COLO668 (cell line): ENCODE results near the gene RGR.

Source experiments
- DNase-seq: peaks from one replicate; lab custom pipeline; 2025; ENCODE audit not compliant: unreplicated experiment; lab: John Stamatoyannopoulos, UW

The RGR gene

DNA sequence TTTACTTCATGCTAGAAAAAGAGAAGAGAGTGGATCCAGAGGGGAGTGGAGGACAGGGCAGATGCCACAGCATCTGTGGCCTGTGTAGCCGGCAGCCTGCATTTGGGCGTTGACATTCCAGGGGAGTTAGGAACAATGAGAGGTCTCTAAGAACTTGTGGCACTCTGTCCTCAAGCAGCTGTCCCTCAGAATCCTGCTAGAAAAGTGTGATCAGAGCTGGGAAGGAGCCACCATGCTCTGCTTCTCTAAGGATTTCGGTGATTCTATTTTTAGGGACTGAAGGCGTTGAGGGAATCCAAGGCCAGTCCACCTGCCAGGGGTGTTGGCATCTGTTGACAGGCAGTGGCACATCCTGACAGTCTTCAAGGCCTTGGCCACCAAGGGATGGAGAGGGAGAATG, 27.1 kb upstream of the RGR start:
- DNase-seq: no peak

DNA sequence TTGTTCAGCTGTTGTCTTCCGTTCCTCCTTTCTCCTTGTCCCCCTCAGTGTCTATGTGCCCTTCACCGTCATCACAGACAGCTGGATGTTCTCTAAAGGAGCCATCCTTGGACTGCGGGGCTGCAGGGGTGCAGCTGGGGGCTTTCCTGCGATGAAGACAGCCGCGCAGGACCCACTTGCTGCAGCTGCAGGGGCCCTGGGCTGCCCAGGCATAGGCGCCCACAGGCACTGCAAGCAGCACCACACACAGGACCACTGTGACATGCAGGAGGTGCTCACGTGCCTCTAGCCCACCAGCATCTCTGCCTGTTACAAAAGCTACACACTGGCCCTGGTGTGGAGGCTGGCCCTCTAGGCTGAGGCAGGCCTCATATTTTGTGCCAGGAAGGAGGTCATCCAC, 22.9 kb upstream of the RGR start:
- DNase-seq: no peak

DNA sequence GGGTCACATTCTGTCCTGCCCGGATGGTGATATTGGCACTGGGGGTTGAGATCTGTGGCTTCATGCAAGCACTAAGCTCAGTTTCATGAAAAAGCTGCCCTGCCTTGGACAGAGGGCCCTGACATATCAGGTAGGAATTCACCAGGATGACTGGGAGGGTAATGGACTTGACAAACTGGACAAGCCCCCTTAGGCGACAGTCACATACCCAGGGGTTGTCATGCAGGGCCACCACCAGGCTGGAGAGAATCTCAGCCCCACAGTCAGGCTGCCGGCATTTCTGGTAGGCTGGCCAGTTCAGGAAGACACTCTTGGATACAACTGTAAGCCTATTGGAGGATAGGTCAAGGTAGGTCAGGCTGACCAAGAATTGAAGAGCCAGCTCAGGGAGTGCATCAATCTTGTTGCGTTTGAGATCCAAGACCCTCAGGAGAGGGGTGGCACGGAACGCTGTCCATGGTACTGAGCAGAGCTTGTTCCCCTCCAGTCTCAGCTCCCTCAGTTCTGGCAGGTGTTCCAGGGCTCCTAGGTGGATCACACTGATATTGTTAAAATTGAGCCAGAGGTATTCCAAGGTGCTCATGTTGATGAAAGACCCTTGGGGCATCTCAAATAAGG, 20.3 kb upstream of the RGR start:
- no peak for DNase-seq

DNA sequence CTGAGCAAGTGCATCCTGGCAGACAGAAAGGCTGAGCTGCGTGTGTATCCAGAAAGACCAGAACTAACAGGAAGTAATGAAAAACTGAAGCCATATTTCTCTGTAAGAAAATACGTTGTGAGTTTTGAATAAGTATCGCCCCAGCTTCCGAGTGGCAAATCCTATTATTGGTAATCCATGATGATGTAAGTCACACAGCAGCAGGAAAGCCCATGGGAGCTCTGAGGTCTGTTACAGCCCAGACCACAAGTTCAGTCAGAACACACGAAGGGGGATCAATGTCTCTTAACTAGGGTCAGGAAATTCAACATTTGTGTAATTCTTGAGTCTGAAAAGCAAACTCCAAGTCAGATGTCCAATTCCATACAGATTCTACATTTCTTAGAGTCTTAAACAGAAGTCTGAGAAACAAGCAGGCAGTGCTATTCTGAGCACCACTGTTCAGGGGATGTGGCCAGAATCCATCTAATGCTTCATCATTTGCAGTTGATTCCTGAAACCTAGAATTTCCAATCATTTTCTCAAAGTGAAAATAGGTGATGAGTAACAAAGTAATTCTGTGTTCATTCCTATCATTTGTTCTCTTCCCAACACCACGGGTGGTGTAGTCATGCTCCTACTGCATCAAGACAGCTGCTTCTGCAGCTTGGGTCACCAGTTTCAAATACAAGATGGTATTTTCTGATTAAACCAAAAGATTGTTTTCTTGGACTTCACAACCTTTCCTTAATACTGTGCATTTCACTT, 19.3 kb upstream of the RGR start, which contains the start of gene LRIT2:
TSS of gene LRIT2 (minus strand) at position 118 of the 747 bp plus-strand sequence. CDS start at position 94, 24 bp downstream.
- no peak for DNase-seq

DNA sequence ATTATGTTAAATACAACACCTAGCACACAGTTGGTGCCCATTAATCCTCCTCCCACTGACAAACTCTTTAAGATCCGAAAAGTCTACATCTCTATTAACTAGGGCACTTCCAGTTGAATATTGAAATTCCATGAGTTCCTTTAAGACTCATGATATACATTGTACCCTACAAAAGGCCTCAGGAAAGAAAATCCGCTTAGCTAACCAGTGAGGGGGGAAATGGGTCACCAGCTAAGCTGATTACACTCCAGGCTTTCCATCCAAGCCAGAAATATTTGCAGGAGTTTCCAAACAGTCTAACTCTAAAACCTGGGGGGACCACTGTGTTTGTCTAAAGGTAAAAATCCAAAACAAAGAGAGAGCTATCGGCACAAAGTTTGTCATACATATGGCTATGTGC, 18.2 kb upstream of the RGR start:
- no peak for DNase-seq

DNA sequence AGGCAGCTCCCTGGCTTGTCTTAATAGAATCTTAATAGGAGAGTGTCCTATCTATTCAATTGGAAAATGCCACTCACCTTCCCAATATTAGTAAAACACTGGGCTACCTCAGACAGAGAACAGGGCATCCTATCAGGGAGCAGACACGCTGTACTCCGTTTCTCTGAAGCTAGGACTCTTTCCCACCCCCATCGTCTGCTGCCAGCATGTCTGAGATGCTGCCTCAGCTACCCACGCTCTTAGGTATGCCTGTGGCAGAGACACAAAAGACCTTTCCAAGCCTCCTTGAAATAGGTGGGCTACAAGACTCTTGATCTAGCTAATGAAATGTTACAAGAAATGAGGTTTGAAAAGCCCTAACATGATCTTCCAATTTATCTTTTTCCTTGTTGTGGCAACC, 17.0 kb upstream of the RGR start:
- no peak for DNase-seq

DNA sequence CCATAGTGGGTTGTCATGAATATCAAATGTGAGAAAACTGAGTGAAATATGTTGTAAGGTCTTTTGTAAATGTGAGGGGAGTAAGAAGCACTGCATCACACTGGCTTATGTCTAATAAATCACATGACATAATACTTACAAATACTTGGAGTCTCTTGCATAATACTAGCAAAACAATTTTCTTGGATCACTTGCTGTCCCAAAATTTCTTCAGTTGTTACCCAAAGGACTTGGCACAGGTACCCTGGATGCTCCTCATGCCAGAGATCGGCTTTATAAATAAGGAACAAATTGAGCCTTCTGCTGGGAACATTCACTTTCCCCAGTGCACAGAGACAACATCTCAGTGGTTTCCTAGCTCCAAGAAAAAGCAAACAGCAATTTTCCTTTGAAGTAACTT, 14.5 kb upstream of the RGR start:
- no peak for DNase-seq

DNA sequence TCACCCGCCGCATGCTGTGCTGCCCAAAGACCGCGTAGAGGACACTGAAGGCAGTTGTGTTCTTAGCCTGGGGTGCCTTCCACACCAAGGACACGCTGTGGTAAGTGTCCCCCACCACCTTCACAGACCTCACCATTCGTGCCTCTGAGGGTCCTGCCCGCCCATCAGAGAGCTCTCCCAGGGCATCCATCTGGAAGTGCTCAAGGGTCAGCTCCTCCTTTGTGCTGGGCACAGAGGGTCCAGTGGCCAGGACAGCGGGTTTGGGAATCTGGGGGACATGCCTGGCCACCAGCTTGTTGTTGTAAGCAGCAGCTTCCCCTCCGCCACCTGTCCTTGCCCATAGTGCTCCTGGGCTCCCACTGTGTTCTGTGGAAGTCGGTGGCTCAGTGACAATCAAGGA, 12.5 kb upstream of the RGR start:
- DNase-seq: no peak

DNA sequence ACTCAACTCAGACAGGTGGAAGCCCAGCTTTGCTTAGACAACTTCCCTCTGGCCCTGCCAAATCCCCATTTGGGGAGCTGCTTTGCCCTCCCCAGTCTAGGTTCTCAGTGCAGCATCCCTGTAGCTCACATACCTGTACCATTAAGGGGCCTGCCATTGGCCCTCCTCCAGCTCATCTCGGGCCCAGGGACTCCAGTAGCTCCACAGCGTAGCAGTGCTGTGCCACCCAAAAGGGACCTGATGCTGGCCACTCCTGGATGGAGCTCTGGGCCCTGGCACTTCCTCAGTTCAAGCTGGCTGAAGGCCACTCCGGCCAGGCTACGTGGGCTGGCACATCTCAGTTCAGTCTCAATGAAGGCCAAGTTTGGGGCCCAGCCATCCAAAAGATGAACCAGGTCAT, 10.9 kb upstream of the RGR start:
- no peak for DNase-seq

DNA sequence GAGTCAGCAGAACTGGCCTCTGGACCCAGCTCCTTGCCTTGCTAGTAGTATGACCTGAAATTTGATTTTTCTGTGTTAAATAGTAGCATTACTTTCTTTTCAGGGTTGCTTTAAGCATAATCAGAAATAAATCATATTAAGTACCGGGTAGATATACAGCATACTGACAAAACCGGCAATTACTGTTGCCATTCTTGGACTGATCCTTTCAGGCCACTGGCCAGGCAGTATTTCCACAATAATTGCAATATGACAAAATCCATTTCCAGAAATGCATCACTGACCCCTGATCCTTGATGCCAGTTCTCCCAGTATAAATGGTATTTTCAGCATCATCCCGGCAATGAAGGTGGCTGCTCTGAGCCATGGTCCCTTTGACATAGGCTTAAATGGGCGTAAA, 10.4 kb upstream of the RGR start:
- no peak for DNase-seq

DNA sequence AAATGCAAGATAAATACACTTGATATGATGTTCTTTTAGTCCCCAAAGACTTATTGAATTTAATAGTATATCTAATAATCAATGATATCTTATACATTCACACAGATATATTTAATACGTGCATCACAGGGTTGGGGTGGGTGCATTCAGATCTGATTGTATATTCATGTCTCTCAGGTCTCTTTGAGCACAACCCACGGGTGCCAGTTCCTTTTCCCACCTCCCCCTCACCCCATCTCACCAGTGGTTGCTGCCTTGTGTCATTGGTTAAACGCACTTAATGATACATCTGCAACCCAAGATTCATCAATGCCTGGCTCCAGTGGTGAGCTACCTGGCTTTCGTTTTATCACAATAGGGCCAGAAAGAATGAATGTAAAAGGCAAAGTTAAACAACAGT, 9.8 kb upstream of the RGR start:
- no peak for DNase-seq

DNA sequence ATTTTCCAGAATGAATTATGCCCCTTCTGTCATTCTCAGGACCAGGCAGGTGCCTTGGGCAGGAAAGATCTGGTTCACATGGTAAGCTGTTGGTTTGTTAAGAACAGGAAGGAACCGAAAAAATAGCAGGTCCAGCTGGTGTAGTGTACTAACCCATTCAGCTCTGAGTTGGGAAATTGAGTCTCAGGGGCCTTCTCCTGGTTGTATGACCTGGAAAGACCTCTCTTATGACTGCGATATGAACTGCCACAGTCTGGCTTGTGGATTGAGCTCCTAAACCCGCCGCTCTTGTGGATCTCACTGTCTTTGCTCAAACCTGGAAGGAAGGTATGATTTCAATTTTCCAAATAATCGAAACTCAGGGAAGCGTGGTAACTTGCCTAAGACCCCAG, 8.1 kb upstream of the RGR start:
- no peak for DNase-seq

DNA sequence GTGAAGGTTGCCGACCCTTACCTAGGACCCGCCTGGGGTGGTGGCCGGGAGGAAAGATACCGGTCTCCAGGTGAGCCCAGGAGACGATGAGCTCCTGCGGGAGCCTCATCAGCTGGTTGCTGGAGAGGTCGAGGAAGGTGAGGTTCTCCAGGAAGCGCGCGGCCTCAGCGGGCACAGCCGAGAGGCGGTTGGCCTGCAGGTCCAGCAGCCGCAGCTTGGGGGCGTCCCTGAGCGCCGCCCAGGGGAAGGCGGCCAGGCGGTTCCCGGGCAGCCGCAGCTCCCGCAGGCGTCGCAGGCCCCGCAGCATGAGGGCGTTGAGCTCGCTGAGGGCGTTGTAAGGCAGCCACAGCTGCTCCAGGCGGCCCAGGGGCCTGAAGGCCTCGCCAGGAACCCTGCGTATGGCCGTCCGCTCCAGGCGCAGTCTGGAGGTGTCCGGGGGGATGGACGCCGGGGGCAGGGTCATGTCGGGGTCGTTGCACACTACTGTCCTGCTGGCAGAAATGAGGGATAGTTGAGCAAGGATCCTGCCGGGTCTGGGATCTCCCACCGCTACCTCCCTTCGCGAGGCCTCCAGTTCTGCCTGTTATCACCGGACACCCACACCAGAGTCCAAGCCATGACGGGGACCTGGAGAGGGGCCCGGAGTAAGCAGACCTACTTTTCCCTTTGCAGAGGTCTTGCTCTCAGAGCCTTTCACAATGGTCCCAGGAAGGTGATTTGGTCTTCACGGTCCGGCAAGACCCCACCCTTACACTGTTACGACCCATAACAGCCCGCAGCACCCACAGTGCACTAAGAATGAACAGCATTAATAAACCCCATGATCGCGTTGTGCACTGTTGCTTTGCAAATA, 7.4 kb upstream of the RGR start:
- no peak for DNase-seq

DNA sequence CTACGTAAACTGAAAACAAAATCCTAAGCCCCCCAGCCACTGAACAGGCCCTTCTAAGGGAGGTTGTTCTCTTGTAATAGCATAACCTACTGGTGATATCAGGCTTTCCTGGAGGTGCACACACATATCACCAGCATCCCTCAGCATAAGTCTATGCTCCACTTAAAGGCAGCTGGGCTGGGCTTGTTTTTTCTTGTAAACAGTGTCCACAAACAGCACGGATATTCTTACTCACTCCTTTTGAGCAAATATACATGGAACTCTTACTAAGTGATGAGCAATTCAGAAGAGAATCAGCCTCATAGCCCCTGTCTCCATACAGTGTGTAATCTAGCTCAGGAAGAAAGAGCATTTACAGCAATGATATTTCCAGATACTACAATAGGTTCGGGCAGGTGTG, 5.9 kb upstream of the RGR start:
- DNase-seq: no peak

DNA sequence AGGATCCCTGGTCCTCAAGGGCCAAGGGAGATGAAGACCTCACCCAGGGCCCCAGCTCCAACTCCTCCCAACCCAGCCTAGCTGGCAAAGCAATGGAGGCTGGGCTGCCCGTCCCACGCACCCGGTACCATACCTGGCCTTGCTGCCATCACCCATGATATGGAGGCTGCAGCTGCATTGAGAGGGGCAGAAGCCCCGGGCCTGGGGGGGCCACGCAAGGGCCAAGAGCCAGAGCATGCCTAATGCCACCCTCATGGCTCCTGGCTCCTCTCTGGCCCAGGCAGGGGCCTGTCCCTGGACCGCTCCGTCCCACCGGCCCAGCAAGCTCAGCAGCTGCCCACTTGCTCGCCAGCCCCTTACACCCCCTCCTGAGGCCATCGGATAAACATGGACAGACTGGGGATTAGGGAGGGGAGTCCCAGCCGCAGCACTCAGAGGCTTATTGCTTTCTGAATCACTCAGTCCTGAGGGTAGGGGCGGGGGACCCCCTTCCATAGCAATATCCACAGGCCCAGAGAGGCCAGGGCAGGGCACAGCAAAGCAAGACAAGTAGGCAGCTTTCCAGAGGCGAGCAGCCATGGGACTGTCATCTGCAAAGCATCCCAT, 3.6 kb upstream of the RGR start, which contains the start of gene LRIT1:
TSS of gene LRIT1 (minus strand) at position 362 of the 606 bp plus-strand sequence. CDS start at position 255, 107 bp downstream.
- DNase-seq: no peak

DNA sequence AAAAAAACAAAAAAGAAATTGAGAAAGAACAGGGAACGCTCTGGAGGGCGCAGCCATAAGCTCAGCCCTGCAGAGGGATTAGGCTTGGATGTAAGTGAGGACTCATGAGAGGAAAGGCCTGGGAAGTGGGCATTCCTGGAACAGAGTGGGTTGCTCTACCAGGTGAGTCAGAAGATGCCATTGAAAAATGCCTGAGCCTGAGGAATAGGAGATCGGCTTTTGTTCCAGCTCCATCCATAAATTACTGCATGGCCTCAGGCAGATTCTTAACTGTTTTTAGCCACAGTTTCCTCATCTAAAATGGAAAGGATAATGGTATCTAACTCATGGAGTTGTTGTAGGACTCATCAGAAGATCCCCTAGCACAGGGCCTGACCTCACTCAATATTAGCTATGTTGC, 1.1 kb upstream of the RGR start:
- DNase-seq: no peak

DNA sequence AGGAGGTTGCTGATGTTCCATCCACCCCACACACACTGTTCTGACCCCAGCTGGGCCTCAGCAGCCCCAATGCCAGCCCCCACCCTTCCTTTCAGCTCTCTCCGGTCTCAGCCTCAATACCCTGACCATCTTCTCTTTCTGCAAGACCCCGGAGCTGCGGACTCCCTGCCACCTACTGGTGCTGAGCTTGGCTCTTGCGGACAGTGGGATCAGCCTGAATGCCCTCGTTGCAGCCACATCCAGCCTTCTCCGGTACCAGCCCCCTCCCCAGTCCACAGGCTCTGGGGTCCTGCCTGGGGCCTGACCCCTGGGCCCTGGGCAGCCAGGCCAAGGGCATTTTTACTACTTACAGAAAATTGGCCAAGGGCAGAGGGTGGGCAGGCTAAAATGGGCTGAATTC, 2.6 kb downstream of the RGR start:
- DNase-seq: no peak

DNA sequence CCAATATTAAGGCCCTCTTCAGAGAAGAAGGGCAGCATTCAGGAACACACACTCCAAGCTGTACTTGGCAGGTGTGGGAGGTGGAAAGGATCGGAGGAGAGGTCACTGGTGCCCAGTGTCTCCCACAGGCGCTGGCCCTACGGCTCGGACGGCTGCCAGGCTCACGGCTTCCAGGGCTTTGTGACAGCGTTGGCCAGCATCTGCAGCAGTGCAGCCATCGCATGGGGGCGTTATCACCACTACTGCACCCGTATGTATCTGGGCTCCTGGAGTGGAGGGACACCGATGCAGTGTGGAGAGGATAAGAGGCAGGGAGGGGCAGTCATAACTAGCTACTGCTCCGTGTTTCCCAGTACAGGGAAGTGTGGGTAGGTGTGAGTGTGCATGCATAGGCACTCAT, 3.9 kb downstream of the RGR start:
- no peak for DNase-seq

DNA sequence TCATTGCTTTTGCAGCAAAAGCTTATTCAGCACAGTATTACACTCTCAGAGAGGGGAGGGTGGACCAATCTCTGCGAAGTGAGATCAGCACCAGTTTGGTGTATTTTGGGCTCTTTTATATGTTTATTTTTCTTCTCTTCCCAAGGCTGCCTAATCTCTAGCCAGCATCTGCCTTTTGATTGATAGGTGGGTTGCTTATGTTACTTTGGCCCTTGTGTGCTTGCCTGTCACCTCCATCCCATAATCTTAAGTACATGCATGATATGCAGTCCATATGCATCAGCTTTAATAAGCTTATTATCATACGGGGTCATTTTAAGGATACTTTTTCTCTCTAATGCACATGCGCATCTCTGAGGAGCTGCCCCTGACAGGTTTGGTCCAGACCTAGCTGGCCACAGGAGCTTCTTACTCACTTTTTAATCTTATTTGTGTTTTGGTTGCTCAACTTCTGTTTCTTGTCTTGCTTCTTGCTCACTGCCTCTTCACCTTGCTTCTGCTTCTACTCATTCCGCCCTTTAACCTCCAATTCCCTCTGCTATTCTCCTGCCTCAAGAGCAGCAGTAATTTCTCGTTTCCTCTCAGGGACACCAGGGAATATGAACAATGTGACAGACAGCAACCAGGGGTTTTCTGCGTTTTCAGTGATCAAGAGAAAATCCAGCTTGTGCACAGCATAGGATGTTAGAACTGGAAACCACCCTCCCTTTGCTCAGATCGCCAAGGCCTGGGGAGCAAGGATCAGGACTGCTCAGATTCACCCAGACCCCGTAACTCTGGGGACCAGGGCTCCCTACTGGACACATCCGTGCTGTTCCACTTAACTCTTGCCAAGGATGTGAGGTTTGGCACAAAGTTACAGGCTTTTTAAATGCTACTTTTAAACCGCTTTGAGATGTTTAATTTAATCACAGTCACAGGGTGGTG, 10.0 kb downstream of the RGR start:
- no peak for DNase-seq
